C4-2B (cell line): ENCODE measurements around the gene MIB2.

Source experiments
- ZFX ChIP-seq: fragments of 450-650 bp; IDR thresholded peaks from 2 replicates; pipeline ENCODE4 v1.6.1; 2017
- TF ChIP-seq, protein P1 (sequence below): fragments of 450-650 bp; conservative IDR thresholded peaks from 2 replicates; pipeline ENCODE4 v1.5.1; 2017; ENCODE audit warnings: mild to moderate bottlenecking

DNA sequence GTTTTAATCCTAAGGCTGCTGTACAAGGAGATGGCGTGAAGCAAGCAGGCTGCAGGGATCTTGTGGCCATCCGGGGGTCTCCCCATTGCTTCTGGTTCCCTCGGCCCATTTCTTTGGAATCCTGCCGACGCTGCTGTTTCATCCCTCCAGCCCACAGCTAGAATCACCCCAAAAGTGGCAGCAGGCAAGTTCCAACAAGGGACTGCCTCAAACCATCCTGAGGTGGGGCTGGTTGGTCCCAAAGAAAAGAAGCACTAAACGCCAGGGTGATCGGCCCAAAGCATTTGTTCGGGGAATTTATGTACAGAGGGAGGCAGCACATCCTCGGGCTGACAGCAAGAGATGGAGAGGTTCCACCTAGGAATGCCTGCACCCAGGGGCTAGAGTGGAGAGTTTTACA is 4.5 kb upstream of the MIB2 start:
- TF ChIP-seq, protein P1, sequence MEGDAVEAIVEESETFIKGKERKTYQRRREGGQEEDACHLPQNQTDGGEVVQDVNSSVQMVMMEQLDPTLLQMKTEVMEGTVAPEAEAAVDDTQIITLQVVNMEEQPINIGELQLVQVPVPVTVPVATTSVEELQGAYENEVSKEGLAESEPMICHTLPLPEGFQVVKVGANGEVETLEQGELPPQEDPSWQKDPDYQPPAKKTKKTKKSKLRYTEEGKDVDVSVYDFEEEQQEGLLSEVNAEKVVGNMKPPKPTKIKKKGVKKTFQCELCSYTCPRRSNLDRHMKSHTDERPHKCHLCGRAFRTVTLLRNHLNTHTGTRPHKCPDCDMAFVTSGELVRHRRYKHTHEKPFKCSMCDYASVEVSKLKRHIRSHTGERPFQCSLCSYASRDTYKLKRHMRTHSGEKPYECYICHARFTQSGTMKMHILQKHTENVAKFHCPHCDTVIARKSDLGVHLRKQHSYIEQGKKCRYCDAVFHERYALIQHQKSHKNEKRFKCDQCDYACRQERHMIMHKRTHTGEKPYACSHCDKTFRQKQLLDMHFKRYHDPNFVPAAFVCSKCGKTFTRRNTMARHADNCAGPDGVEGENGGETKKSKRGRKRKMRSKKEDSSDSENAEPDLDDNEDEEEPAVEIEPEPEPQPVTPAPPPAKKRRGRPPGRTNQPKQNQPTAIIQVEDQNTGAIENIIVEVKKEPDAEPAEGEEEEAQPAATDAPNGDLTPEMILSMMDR: no peak
- no peak for TF ChIP-seq ZFX
